Activated CD8-positive, alpha-beta memory T cell treated with anti-CD3 and anti-CD28 coated beads, Interleukin-2, amount 10 ng/mL, durations not matched to agents 7 days and 5 days (primary cell): ENCODE data around the gene FLYWCH1. TPM values are rescaled to one million over a fixed set of nuclear protein-coding genes. Genes with fewer than 3 reads are reported as not detected.

Experiments
- ATAC-seq: fragments of 150-1000 bp; cut with Tn5 transposase; one replicate; pipeline ENCODE4 v1.10.0; 2021; ENCODE audit warnings: moderate library complexity
- CTCF ChIA-PET: fragments of 350-600 bp; sonication (Branson Sonifier 250); formaldehyde crosslinking; loops from one replicate; lab custom pipeline; 2021; ENCODE audit warnings: antibody characterized with exemption; lab: Charles Lee
- DNase-seq: peaks from one replicate; pipeline ENCODE4 v3.0.0-alpha.2; 2020
- H3K27ac Mint-ChIP-seq: one replicate; pipeline ENCODE4 v1.8.0; 2021; ENCODE audit warnings: mild to moderate bottlenecking, mixed read lengths
- H3K27me3 Mint-ChIP-seq: one replicate; pipeline ENCODE4 v1.8.0; 2021; ENCODE audit warnings: mixed read lengths
- H3K36me3 Mint-ChIP-seq: one replicate; pipeline ENCODE4 v1.8.0; 2021; ENCODE audit warnings: mild to moderate bottlenecking, mixed read lengths
- H3K4me1 Mint-ChIP-seq: one replicate; pipeline ENCODE4 v1.8.0; 2021; ENCODE audit warnings: mixed read lengths
- H3K4me3 Mint-ChIP-seq: one replicate; pipeline ENCODE4 v1.8.0; 2021; ENCODE audit warnings: mild to moderate bottlenecking, moderate library complexity, mixed read lengths
- H3K9me3 Mint-ChIP-seq: one replicate; pipeline ENCODE4 v1.8.0; 2022; ENCODE audit warnings: low read depth, mixed read lengths
- total RNA-seq, 2 experiments: library from RNA; stranded (reverse); gene quantifications; one replicate each; pipeline ENCODE4 v1.2.3, GENCODE V29; 2021

The FLYWCH1 gene
- total RNA-seq, 2 experiments from 2014 or later = 52.7 to 58.1 TPM

DNA sequence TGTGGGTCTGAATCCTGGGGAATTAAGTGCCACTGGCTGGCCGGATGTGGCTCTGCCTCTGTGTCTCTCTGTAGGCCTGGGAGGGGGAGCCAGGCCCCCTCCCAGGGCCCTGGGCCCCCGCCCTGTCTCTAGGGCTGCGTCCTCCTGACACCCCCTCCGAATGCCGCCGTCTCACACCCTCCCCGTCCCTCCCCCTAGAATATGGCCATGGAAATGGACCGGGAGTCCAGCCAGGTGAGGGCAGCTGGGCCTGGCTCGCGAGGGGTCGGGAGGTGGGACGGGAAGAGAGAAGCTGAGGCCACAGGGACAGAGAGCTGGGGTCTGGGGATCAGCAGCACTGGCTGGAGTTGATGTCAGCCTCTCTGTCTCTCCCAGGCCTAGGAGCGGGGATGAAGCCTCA, 84.6 kb downstream of the FLYWCH1 start:
- Mint-ChIP-seq H3K9me3 (no peaks in the 10 kb centered on the region), H3K4me1 (no peaks in the 10 kb centered on the region), H3K27ac (no peak overlapping the region), H3K36me3 (no peaks in the 10 kb centered on the region), H3K27me3 (peaks cover 7% of the 10 kb centered on the region), H3K4me3 (no peak overlapping the region)
- DNase-seq = no peak
- ATAC-seq = no peak
- CTCF ChIA-PET = interaction anchor here (19.2 kb wide), 1 partner anchor 31 kb away, joined by 370 read pairs; the partner anchor contains the start of genes HCFC1R1, THOC6 and TNFRSF12A

DNA sequence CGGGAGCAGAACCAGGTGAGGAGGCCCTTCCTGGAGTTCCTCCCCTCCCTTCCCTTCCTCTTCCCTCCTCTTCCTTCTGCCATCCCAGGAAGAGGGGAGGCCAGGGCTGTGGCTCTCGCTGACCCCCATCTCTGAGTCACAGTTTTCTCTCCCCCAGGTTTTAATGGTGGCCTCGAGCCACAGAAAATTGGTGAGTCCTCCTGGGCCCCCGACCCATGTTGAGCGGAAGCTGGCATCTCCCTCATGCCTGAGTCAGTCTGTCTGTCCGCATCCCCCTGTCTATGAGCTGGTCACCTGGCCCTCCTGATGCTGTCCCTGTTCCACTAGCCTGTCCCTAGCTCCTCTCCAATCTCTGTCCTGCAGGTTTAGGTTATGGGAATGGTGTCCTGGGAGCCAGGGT, 88.2 kb downstream of the FLYWCH1 start:
- CTCF ChIA-PET = interaction anchor here (19.2 kb wide), 1 partner anchor 27 kb away, joined by 370 read pairs; the partner anchor contains the start of genes HCFC1R1, THOC6 and TNFRSF12A
- Mint-ChIP-seq H3K27me3 (peaks cover 12% of the 10 kb centered on the region), H3K36me3 (no peaks in the 10 kb centered on the region), H3K4me3 (no peak overlapping the region), H3K27ac (no peak overlapping the region), H3K9me3 (no peaks in the 10 kb centered on the region), H3K4me1 (peaks cover 8% of the 10 kb centered on the region)
- DNase-seq (no peak), ATAC-seq (no peak)

DNA sequence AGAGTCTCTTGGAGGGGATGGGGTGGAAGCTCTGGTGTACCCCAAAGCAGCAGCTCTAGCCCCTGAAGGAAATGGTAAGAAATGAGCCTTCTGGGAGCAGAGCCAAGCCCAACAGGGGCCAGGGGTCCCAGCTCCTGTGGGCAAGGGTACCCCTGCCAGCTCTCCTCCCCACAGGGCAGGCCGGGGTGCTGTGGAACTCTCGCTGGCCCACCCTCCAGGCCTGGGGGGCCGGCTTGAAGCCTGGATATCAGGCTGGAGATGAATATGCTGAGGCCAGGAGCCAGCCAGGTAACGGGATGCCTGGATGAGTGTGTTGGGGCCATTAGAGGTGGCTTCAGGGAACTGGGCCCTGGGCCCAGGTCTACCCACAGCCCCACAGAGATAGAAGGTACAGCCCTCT, 88.8 kb downstream of the FLYWCH1 start:
- no peak for ATAC-seq

More for the DNA sequence above, 88.8 kb downstream of the FLYWCH1 start:
- peaks cover 14% of the 10 kb centered on the region for H3K27me3 Mint-ChIP-seq
- no peak for DNase-seq
- H3K36me3 Mint-ChIP-seq = no peaks in the 10 kb centered on the region
- no peak overlapping the region for H3K27ac Mint-ChIP-seq
- H3K4me1 Mint-ChIP-seq = peaks cover 9% of the 10 kb centered on the region
- no peaks in the 10 kb centered on the region for H3K9me3 Mint-ChIP-seq
- CTCF ChIA-PET = interaction anchor here (19.2 kb wide), 1 partner anchor 26 kb away, joined by 370 read pairs; the partner anchor contains the start of genes HCFC1R1, THOC6 and TNFRSF12A
- H3K4me3 Mint-ChIP-seq = no peak overlapping the region

Other genes with a start within 250 kb of the FLYWCH1 start
- gene KCTD5, start 229.4 kb upstream of the FLYWCH1 start, total RNA-seq = 10 to 100 TPM; 34.2 to 41.7 TPM
- gene PRSS27, start 191.7 kb upstream of the FLYWCH1 start, total RNA-seq = 1 to 10 TPM; 1.2 to 1.7 TPM
- gene SRRM2, start 159.3 kb upstream of the FLYWCH1 start, total RNA-seq = 100 to 1,000 TPM; 631 to 651 TPM
- 100 to 1,000 TPM; 260 to 318 TPM for gene ELOB, start 134.7 kb upstream of the FLYWCH1 start, total RNA-seq
- not detected for gene PRSS33, start 124.4 kb upstream of the FLYWCH1 start, total RNA-seq
- gene PRSS41, start 113.5 kb upstream of the FLYWCH1 start, total RNA-seq = not detected
- 10 to 100 TPM in 1 of 2 experiments, 1 to 10 TPM in 1; 6.0 to 10.3 TPM for gene PRSS21, start 94.7 kb upstream of the FLYWCH1 start, total RNA-seq
- 1 to 10 TPM; 3.6 to 7.0 TPM for gene ZG16B, start 81.6 kb upstream of the FLYWCH1 start, total RNA-seq
- not detected for gene PRSS22, start 53.8 kb upstream of the FLYWCH1 start, total RNA-seq
- 10 to 100 TPM; 19.6 to 19.7 TPM for gene FLYWCH2, start 28.7 kb upstream of the FLYWCH1 start, total RNA-seq
- gene KREMEN2, start 52.3 kb downstream of the FLYWCH1 start, total RNA-seq = under 1 TPM; 0.35 to 0.40 TPM
- gene PAQR4, start 57.4 kb downstream of the FLYWCH1 start, total RNA-seq = 10 to 100 TPM; 58.7 to 62.9 TPM
- gene PKMYT1, start 68.5 kb downstream of the FLYWCH1 start, total RNA-seq = 100 to 1,000 TPM; 146 to 199 TPM
- under 1 TPM; 0.09 to 0.15 TPM for gene CLDN9, start 101.0 kb downstream of the FLYWCH1 start, total RNA-seq
- gene CLDN6, start 106.3 kb downstream of the FLYWCH1 start, total RNA-seq = not detected
- 1 to 10 TPM; 5.5 to 5.9 TPM for gene TNFRSF12A, start 108.4 kb downstream of the FLYWCH1 start, total RNA-seq
- gene HCFC1R1, start 112.0 kb downstream of the FLYWCH1 start, total RNA-seq = 10 to 100 TPM; 31.8 to 34.3 TPM
- 10 to 100 TPM; 45.6 to 51.5 TPM for gene THOC6, start 112.1 kb downstream of the FLYWCH1 start, total RNA-seq
- under 1 TPM in 1 of 2 experiments, not detected in 1; 0.50 TPM for gene BICDL2, start 125.0 kb downstream of the FLYWCH1 start, total RNA-seq
- gene MMP25, start 134.6 kb downstream of the FLYWCH1 start, total RNA-seq = 10 to 100 TPM; 34.0 to 88.3 TPM
- 1,000 to 10,000 TPM; 2,870 to 3,468 TPM for gene IL32, start 153.7 kb downstream of the FLYWCH1 start, total RNA-seq
- gene ZSCAN10, start 187.4 kb downstream of the FLYWCH1 start, total RNA-seq = under 1 TPM; 0.21 to 0.23 TPM
- gene ZNF205, start 200.7 kb downstream of the FLYWCH1 start, total RNA-seq = not detected
- 10 to 100 TPM; 10.6 to 12.3 TPM for gene ZNF213, start 223.1 kb downstream of the FLYWCH1 start, total RNA-seq